Measurements from ENCODE around the gene FIBCD1.

Gene FIBCD1

DNA sequence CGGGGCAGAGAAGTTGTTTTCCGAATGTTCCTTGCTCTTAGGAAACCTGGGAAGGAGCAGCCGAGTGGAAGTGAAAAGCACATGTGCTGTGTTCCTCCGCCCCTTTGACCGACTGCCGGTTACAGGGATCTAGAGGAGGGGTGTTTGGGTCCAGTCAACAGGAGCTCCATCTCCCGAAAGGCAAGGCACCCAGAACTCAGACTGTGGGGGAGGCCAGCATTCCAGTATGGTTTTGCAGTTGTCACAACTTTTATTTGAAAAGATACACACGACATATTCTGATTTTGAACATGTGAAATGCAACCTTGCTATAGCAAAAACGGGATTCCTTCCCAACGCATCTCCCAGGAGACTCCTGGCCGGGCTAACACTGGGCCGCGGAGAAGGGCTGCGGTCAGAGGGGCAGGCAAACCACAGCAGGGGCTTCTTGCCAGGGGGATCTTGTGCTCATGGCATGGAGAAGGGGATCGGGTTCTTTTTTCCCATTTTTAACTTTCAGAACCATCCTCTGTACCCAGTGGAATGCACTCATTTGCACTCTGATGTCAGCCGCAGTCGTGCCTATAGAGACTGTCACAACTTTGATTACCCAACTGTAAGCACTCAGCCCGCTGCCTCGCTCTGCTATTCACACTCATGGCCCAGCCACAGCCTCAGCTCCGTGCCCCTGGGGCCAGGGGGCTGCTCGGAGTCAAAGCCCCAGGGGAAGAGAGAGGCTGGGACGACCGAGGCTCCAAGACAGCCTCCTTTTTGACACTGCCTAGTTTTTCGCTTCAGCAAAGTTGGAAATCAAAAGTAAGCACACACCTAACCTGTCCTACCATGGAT lies 46.4 kb downstream of the FIBCD1 start:
- DNase-seq (ENCODE audit: extremely low read depth, insufficient read length), result no peak
- no peak overlapping the region for H3K4me3 ChIP-seq (replicated peaks; ENCODE audit: low read depth, low read length)
- TF ChIP-seq, protein P1, sequence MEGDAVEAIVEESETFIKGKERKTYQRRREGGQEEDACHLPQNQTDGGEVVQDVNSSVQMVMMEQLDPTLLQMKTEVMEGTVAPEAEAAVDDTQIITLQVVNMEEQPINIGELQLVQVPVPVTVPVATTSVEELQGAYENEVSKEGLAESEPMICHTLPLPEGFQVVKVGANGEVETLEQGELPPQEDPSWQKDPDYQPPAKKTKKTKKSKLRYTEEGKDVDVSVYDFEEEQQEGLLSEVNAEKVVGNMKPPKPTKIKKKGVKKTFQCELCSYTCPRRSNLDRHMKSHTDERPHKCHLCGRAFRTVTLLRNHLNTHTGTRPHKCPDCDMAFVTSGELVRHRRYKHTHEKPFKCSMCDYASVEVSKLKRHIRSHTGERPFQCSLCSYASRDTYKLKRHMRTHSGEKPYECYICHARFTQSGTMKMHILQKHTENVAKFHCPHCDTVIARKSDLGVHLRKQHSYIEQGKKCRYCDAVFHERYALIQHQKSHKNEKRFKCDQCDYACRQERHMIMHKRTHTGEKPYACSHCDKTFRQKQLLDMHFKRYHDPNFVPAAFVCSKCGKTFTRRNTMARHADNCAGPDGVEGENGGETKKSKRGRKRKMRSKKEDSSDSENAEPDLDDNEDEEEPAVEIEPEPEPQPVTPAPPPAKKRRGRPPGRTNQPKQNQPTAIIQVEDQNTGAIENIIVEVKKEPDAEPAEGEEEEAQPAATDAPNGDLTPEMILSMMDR (IDR thresholded peaks at IDR 0.05; ENCODE audit: insufficient read depth, low read length, poor library complexity, severe bottlenecking), result no peak
- peaks cover 4% of the 10 kb centered on the region for H3K36me3 ChIP-seq (ENCODE audit: control insufficient read depth, insufficient read depth, low read length)
- H3K27me3 ChIP-seq (replicated peaks; ENCODE audit: control insufficient read depth, insufficient read depth, low read length), result no peaks in the 10 kb centered on the region

DNA sequence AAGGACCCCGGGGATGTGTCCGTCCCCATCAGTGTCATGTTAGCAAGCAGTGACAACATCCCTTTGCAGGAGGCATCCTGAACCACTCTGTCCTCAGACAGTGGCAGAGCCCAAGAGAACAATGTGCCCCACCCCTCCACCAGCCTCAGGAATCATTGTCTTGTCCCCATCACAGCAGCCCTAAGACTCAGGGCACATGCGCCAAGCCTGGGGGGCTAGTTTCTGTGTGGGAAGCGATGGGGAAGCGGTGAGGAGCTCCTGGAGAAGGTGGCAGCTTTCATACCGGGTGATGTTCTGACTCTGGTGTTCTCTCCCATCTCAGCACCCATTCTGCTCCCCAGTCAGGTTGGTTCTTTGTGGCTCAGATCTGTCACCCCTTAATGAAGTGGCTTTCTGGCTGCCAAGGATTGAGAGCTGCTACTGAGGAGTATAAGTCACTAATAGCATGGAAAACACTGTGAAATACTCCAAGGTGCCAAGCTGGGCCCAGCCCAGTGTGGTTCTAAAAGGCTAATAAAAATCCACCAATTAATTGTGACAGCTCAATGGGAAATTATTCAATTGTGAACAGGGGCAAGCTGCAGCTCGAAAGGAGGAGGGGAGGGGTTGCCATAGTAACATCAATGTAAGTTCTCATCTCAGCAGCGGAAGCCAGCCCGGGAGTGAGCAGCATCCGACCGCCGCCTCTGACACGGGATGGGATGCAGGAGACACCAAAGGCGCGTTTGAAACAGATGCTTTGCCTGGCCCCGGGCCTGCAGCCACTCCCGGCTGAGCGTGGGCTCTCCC lies 47.2 kb downstream of the FIBCD1 start:
- Histone ChIP-seq H3K36me3 (ENCODE audit: control insufficient read depth, insufficient read depth, low read length) (peaks cover 7% of the 10 kb centered on the region), H3K27me3 (replicated peaks; ENCODE audit: control insufficient read depth, insufficient read depth, low read length) (no peaks in the 10 kb centered on the region), H3K4me3 (replicated peaks; ENCODE audit: low read depth, low read length) (no peak overlapping the region)
- no peak for DNase-seq (ENCODE audit: extremely low read depth, insufficient read length)
- TF ChIP-seq, protein P1 (IDR thresholded peaks at IDR 0.05; ENCODE audit: insufficient read depth, low read length, poor library complexity, severe bottlenecking), result no peak

DNA sequence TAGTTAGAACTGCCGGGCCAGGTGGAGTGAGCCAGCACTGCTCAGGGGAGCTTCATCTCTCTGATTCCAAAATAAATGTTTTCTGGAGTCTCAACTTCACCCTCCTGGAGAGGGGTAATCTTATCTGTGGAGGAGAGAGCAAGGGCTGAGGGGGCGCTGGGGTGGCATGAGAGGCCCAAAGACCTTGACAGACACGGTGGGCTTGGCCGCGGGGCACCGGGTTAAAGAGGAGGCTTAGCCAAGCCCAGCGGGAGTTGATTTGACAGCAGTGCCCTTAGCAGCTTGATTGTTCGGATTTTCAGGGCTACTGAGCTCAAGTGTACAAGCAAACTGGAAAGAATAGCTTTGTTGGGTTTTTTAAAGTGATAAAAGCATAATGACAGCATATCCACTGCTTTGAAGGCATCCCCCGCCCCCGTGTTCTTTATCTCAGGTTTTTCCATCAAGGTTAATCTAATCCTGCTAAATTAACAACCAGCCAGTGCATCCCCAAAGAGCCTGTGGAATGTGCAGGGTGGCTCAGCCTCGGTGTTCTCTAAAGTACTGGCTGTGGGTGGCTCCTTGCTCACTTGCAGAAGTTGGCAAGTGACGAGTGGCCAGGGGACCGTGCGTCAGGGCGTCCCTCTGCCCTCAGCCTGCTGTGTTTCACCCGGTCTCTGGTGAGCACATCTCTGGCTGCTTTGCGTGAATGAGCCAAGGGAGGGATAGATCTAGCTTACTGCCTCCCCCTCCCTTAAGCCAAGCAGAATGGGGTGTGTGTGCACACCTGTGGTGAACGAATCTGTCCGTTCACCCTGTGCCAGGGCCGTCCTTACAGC lies 48.0 kb downstream of the FIBCD1 start:
- H3K4me3 ChIP-seq (replicated peaks; ENCODE audit: low read depth, low read length), result no peak overlapping the region
- no peaks in the 10 kb centered on the region for H3K27me3 ChIP-seq (replicated peaks; ENCODE audit: control insufficient read depth, insufficient read depth, low read length)
- peaks cover 14% of the 10 kb centered on the region for H3K36me3 ChIP-seq (ENCODE audit: control insufficient read depth, insufficient read depth, low read length)
- no peak for DNase-seq (ENCODE audit: extremely low read depth, insufficient read length)
- TF ChIP-seq, protein P1 (IDR thresholded peaks at IDR 0.05; ENCODE audit: insufficient read depth, low read length, poor library complexity, severe bottlenecking), result no peak

DNA sequence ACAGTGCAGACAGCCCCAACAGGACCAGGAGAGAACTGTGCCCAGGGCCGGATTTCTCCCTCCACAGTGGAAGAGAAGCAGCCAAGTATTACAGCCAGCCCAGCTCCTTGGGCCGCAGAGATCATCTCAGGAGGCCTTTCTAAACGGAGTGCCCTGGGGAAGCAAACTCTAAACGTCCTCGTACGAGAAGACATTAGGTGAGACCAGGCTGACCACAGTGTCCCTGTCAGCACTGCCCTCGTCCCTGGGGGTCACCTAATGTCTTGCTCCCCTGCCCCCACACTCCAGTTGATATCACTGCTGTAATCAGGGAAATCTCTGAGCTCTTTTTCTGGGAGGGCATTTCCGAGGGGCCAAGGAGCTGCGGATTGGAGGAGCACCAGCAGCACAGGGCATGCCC lies 48.9 kb downstream of the FIBCD1 start:
- Histone ChIP-seq H3K4me3 (replicated peaks; ENCODE audit: low read depth, low read length) (no peak overlapping the region), H3K27me3 (replicated peaks; ENCODE audit: control insufficient read depth, insufficient read depth, low read length) (no peaks in the 10 kb centered on the region), H3K36me3 (ENCODE audit: control insufficient read depth, insufficient read depth, low read length) (peaks cover 19% of the 10 kb centered on the region)
- TF ChIP-seq, protein P1 (IDR thresholded peaks at IDR 0.05; ENCODE audit: insufficient read depth, low read length, poor library complexity, severe bottlenecking), result no peak
- no peak for DNase-seq (ENCODE audit: extremely low read depth, insufficient read length)

DNA sequence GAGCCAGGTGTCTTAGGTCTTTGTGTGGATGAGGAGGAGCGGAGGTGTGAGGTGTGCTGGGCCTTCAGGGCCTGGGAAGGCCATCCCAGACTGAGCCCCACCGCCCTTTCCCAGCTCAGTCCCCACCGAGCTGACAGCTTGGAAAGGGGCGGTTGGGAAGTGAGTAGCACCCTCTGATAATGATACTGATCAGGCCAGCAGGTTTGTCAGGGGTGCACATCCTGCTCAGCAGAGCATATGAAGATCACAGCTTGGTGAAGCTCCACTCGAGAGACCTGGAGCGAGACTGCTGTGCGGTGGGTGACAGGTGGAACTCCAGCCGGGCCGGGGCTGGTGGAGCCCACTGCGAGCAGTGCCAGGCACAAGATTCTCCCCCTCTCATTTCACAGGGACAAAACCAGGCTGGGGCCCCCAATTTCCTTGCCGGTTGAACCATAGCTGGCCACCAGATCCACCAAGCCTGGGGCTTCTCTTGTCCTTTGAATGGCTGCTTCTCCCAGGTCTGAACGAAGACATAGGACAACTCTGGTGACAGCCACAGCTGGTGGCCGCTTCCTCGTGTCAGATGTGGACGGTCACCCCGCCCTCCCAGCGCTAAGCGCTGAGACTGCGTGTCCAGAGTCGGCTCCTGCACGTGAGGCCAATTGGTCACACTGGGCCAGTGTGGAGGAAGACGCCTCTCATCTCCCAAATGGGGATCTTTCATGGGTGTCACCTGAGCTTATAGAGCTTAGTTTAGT lies 50.7 kb downstream of the FIBCD1 start:
- TF ChIP-seq, protein P1 (IDR thresholded peaks at IDR 0.05; ENCODE audit: insufficient read depth, low read length, poor library complexity, severe bottlenecking), result no peak
- Histone ChIP-seq H3K4me3 (replicated peaks; ENCODE audit: low read depth, low read length) (no peak overlapping the region), H3K27me3 (replicated peaks; ENCODE audit: control insufficient read depth, insufficient read depth, low read length) (no peaks in the 10 kb centered on the region), H3K36me3 (ENCODE audit: control insufficient read depth, insufficient read depth, low read length) (peaks cover 31% of the 10 kb centered on the region)
- DNase-seq (ENCODE audit: extremely low read depth, insufficient read length), result no peak

All from GM06990 (cell line).